ENCODE measurements around the gene NOL4L. TPM values are rescaled to one million over a fixed set of nuclear protein-coding genes. Genes with fewer than 3 reads are reported as not detected.
A peak's percentile ranks its signal among the peaks of the same experiment; 100 is the strongest.

The NOL4L gene
- total RNA-seq, 4 donors from 2014 or later = 5.8 to 19.4 (median 12.8) TPM

DNA sequence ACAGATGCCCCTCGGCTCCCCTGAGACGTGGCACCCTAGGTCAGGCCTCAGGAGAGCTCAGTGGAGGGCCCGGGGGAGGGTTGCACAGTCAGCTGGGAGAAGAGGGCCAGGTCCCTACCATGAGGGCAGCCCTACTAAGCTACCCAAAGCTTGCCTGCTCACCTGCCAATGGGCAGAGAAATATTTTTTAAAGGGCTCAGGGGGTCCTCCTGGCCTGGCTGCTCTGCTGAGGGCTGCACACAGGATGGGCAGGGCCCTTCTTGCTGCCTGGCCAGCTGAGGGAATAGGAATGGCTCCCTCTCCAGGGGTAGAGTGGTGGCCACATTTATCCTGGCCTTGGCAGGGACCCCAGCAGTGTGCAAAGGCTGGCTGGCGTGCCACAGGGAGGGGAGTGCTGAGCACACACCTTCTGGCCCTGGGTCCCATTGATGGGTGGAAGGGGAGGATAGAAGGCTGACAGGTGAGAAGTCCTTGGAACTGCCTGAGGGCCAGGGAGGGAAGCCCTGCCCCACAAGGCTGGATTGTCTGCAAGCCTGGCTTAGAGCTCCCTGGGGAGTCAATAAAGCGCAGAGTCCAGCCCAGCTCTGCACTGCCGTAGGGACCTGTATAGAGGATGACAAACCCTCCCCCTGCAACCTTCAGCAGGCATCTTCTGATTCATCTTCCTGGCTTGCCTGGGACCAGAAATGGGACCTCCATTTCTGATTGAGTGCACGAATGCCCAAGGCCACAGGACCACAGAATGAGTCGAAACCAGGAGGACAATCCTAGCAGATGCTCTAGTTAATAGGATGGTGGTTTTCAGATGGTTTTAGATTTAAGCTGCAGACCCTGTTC is 62.1 kb downstream of the NOL4L start:
- intact Hi-C loops (cut with DNase I) = loop anchor here (10.0 kb wide), 1 partner anchor 62 kb away; the partner anchor contains the start of gene NOL4L
- no peak overlapping the region for H3K27ac ChIP-seq (replicated peaks in 1 of 4)
- H3K36me3 ChIP-seq = peaks cover 0 to 7% (median 1%) of the 10 kb centered on the region in 4 donors
- WGBS = 83% methylated on average over 8 of the region's 8 CpGs
- H3K4me1 ChIP-seq = peaks cover 22 to 38% (median 27%) of the 10 kb centered on the region in 4 donors
- no peak for DNase-seq (ENCODE audit: extremely low spot score)
- TF ChIP-seq POLR2AphosphoS5 (IDR thresholded peaks at IDR 0.05) (no peak), POLR2A (IDR thresholded peaks at IDR 0.05; ENCODE audit: low read depth) (no peak), EP300 (IDR thresholded peaks at IDR 0.05) (no peak)
- TF ChIP-seq, protein P1, sequence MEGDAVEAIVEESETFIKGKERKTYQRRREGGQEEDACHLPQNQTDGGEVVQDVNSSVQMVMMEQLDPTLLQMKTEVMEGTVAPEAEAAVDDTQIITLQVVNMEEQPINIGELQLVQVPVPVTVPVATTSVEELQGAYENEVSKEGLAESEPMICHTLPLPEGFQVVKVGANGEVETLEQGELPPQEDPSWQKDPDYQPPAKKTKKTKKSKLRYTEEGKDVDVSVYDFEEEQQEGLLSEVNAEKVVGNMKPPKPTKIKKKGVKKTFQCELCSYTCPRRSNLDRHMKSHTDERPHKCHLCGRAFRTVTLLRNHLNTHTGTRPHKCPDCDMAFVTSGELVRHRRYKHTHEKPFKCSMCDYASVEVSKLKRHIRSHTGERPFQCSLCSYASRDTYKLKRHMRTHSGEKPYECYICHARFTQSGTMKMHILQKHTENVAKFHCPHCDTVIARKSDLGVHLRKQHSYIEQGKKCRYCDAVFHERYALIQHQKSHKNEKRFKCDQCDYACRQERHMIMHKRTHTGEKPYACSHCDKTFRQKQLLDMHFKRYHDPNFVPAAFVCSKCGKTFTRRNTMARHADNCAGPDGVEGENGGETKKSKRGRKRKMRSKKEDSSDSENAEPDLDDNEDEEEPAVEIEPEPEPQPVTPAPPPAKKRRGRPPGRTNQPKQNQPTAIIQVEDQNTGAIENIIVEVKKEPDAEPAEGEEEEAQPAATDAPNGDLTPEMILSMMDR (IDR thresholded peaks at IDR 0.05) = no peak
- no peak overlapping the region for H3K4me3 ChIP-seq
- no peaks in the 10 kb centered on the region for H3K27me3 ChIP-seq
- no peaks in the 10 kb centered on the region for H3K9me3 ChIP-seq

DNA sequence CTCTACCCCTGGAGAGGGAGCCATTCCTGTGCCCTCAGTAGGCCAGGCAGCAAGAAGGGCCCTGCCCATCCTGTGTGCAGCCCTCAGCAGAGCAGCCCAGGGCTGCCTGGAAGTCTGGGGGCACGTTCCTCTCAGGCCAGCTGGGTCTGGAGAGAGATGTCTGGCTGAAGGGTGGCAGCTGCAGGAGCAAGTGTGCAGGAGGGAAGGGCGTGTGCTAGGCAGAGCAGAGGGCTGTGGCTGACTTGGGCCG is 62.7 kb downstream of the NOL4L start:
- intact Hi-C loops (cut with DNase I) = loop anchor here (10.0 kb wide), 1 partner anchor 62 kb away; the partner anchor contains the start of gene NOL4L
- H3K27ac ChIP-seq (replicated peaks in 1 of 4) = no peak overlapping the region
- H3K4me3 ChIP-seq = no peak overlapping the region
- no peaks in the 10 kb centered on the region for H3K27me3 ChIP-seq
- 80% methylated on average over 3 of the region's 3 CpGs for WGBS
- DNase-seq (ENCODE audit: extremely low spot score) = no peak
- no peak for TF ChIP-seq POLR2AphosphoS5 (IDR thresholded peaks at IDR 0.05)
- TF ChIP-seq POLR2A (IDR thresholded peaks at IDR 0.05; ENCODE audit: low read depth) = no peak
- TF ChIP-seq EP300 (IDR thresholded peaks at IDR 0.05) = no peak
- TF ChIP-seq, protein P1 (IDR thresholded peaks at IDR 0.05) = no peak
- peaks cover 22 to 38% (median 30%) of the 10 kb centered on the region in 4 donors for H3K4me1 ChIP-seq
- no peaks in the 10 kb centered on the region for H3K9me3 ChIP-seq
- H3K36me3 ChIP-seq = peaks cover 0 to 7% (median 1%) of the 10 kb centered on the region in 4 donors

DNA sequence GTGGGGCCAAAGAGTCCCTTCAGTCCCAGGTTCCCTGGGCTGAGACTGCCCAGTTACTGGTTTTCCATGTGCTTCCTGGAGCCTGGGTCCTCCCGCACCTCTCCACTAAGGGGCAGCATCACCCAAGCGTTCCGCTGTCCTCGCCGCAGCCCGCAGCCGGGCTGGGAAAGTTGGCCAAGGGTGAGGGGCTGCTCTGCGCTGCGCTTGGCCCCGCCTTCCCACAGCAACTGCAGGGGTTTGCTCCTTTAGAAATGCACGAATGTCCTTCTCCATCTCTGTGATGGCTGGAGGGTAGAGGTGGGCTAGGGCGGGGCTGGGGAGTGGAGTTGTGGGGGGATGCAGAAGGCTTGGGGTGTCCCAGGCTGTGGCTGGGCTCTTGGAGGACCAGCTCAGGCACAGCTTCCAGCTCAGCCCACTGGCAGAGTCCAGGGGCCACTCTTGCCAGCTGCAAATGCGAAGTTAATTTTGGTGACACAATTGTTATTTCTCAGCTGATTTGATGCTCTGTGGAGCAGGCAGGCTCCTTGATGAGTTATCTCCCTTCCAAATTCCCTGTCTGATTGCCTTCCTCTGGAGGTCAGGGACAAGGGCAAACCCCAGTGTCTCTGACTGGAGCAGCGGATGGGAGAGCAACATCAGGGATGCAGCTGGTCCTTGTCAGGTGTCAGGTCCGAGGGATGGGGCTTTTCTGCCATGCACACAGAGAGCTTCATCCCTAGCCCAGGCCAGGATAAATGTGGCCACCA is 63.2 kb downstream of the NOL4L start:
- 14% methylated on average over 10 of the region's 15 CpGs for WGBS
- TF ChIP-seq, protein P1 (IDR thresholded peaks at IDR 0.05) = peak; percentile 77 to 88 (median 83)
- TF ChIP-seq EP300 (IDR thresholded peaks at IDR 0.05) = no peak
- intact Hi-C loops (cut with DNase I) = loop anchor here (1.0 to 10.0 kb wide), 2 partner anchors 63 to 131 kb away; partner anchors contain the start of gene NOL4L
- peaks cover 0 to 7% (median 1%) of the 10 kb centered on the region in 4 donors for H3K36me3 ChIP-seq
- peaks cover 21 to 39% (median 33%) of the 10 kb centered on the region in 4 donors for H3K4me1 ChIP-seq
- H3K27ac ChIP-seq (replicated peaks in 1 of 4) = no peak overlapping the region
- no peak for DNase-seq (ENCODE audit: extremely low spot score)
- H3K9me3 ChIP-seq = no peaks in the 10 kb centered on the region
- H3K27me3 ChIP-seq = no peaks in the 10 kb centered on the region
- no peak overlapping the region for H3K4me3 ChIP-seq

DNA sequence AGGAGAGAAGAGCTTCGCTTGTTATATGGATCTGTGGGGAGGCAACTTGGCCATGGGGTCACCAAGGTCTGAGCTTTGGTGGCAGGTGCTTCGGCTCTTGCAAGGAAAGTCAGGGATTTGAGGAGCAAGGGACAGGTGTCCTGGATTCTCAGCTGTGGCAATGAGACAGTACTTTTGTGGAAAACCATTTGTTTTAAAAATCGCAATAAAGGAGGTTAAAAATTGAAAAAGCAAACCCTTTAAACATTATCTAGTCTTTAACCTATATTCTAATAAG is 64.3 kb downstream of the NOL4L start:
- no peak for DNase-seq (ENCODE audit: extremely low spot score)
- Histone ChIP-seq H3K27me3 (no peaks in the 10 kb centered on the region), H3K36me3 (peaks cover 0 to 7% (median 1%) of the 10 kb centered on the region in 4 donors), H3K9me3 (no peaks in the 10 kb centered on the region), H3K27ac (replicated peaks in 1 of 4) (no peak overlapping the region), H3K4me3 (no peak overlapping the region), H3K4me1 (peaks cover 32 to 46% (median 41%) of the 10 kb centered on the region in 4 donors)
- intact Hi-C loops (cut with DNase I) = loop anchor here (1.0 to 10.0 kb wide), 2 partner anchors 64 to 132 kb away; partner anchors contain the start of gene NOL4L
- 68% methylated on average over 3 of the region's 3 CpGs for WGBS
- no peak for TF ChIP-seq EP300 (IDR thresholded peaks at IDR 0.05)
- TF ChIP-seq, protein P1 (IDR thresholded peaks at IDR 0.05) = no peak
- no peak for TF ChIP-seq POLR2AphosphoS5 (IDR thresholded peaks at IDR 0.05)
- no peak for TF ChIP-seq POLR2A (IDR thresholded peaks at IDR 0.05; ENCODE audit: low read depth)
